Omental fat pad (tissue), 4 donors: Measurements from ENCODE around the gene TCF21. TPM values are rescaled to one million over a fixed set of nuclear protein-coding genes. Genes with fewer than 3 reads are reported as not detected.

Experiments used
- ATAC-seq: fragments of 150-250 bp; one replicate; pipeline ENCODE4 v1.9.1; 2016; ENCODE audit warnings: mild to moderate bottlenecking, moderate library complexity; ENCODE audit not compliant: low FRiP score
- DNase-seq: peaks from one replicate; pipeline ENCODE4 v3.0.0-alpha.2; 2019; ENCODE audit warnings: low spot score
- CTCF ChIP-seq, 3 donors: fragments of 450-650 bp; IDR thresholded peaks; one replicate each; pipeline ENCODE4 v1.5.1; 2016 to 2017; ENCODE audit warnings: antibody characterized with exemption in 3 of 3, mild to moderate bottlenecking in 3 of 3, moderate library complexity in 2 of 3
- total RNA-seq, 4 donors: library from RNA; depleted of rRNA; stranded (reverse); fragments of >200 nt; gene quantifications; one replicate each; pipeline ENCODE4 v1.1.0, GENCODE V29; 2016

The TCF21 gene
- total RNA-seq, 4 donors from 2014 or later, result 5.8 to 13.7 (median 7.1) TPM

- ATAC-seq (no peak), DNase-seq (no peak)
- TF ChIP-seq CTCF (IDR thresholded peaks at IDR 0.05), result no peak
Measured at GRCh38 chr6:133903855-133904254, 14.9 kb downstream of the TCF21 start.

- no peak for DNase-seq
- TF ChIP-seq CTCF (IDR thresholded peaks at IDR 0.05), result no peak
- no peak for ATAC-seq
Measured at GRCh38 chr6:133906050-133906449, 17.1 kb downstream of the TCF21 start.

- TF ChIP-seq CTCF (IDR thresholded peaks at IDR 0.05), result peak in 2 of 3 donors; percentile 77 to 90
- DNase-seq (peak; percentile 100), ATAC-seq (peak; percentile 82)
Measured at GRCh38 chr6:133916650-133917151, 27.8 kb downstream of the TCF21 start.

- no peak for TF ChIP-seq CTCF (IDR thresholded peaks at IDR 0.05)
- no peak for ATAC-seq
- no peak for DNase-seq
Measured at GRCh38 chr6:133917781-133918180, 28.9 kb downstream of the TCF21 start.

- ATAC-seq (no peak), DNase-seq (no peak)
- TF ChIP-seq CTCF (IDR thresholded peaks at IDR 0.05), result no peak
Measured at GRCh38 chr6:133918208-133918930, 29.5 kb downstream of the TCF21 start.

GRCh38 chr6:133919362-133919761, 30.4 kb downstream of the TCF21 start:
- ATAC-seq, result no peak
- no peak for TF ChIP-seq CTCF (IDR thresholded peaks at IDR 0.05)
- no peak for DNase-seq

GRCh38 chr6:133921249-133921859, 32.4 kb downstream of the TCF21 start:
- peak in 1 of 3 donors; percentile 49 for TF ChIP-seq CTCF (IDR thresholded peaks at IDR 0.05)
- ATAC-seq, result no peak

More at GRCh38 chr6:133921249-133921859, 32.4 kb downstream of the TCF21 start:
- peak; percentile 84 for DNase-seq
